Measurements from ENCODE around the gene IL17A. TPM values are rescaled to one million over a fixed set of nuclear protein-coding genes. Genes with fewer than 3 reads are reported as not detected.

The IL17A gene
- total RNA-seq, result not detected
- long read RNA-seq, result 0 reads

- DNase-seq (ENCODE audit: missing footprints) (no peak), ATAC-seq (no peak)
- intact Hi-C loops (cut with DNase I), result no loop called here
Measured at GRCh38 chr6:52186075-52186474, at the start of gene IL17A. Gene IL17A (plus strand): TSS chr6:52186375. CDS start chr6:52186432, 57 bp downstream.

GRCh38 chr6:52136934-52137467, 49.2 kb upstream of the IL17A start:
- intact Hi-C loops (cut with DNase I), result no loop called here
- DNase-seq (ENCODE audit: missing footprints) (no peak), ATAC-seq (no peak)

GRCh38 chr6:52138284-52138683, 47.9 kb upstream of the IL17A start:
- no peak for DNase-seq (ENCODE audit: missing footprints)
- ATAC-seq, result no peak
- intact Hi-C loops (cut with DNase I), result no loop called here

- intact Hi-C loops (cut with DNase I), result no loop called here
- ATAC-seq, result no peak
- DNase-seq (ENCODE audit: missing footprints), result no peak
Measured at GRCh38 chr6:52139985-52140680, 46.0 kb upstream of the IL17A start.

- DNase-seq (ENCODE audit: missing footprints), result no peak
- ATAC-seq, result no peak
- intact Hi-C loops (cut with DNase I), result no loop called here
Measured at GRCh38 chr6:52141596-52141995, 44.6 kb upstream of the IL17A start.

GRCh38 chr6:52142556-52142955, 43.6 kb upstream of the IL17A start:
- intact Hi-C loops (cut with DNase I), result no loop called here
- DNase-seq (ENCODE audit: missing footprints) (no peak), ATAC-seq (no peak)

- intact Hi-C loops (cut with DNase I), result no loop called here
- no peak for ATAC-seq
- DNase-seq (ENCODE audit: missing footprints), result no peak
Measured at GRCh38 chr6:52143551-52143950, 42.6 kb upstream of the IL17A start.

- ATAC-seq, result no peak
- peak; percentile 54 for DNase-seq (ENCODE audit: missing footprints)
Measured at GRCh38 chr6:52144196-52145076, 41.7 kb upstream of the IL17A start.

GRCh38 chr6:52146851-52147445, 39.2 kb upstream of the IL17A start:
- no peak for ATAC-seq
- intact Hi-C loops (cut with DNase I), result no loop called here
- no peak for DNase-seq (ENCODE audit: missing footprints)

More at GRCh38 chr6:52144196-52145076, 41.7 kb upstream of the IL17A start:
- intact Hi-C loops (cut with DNase I), result no loop called here

- DNase-seq (ENCODE audit: missing footprints) (no peak), ATAC-seq (no peak)
- intact Hi-C loops (cut with DNase I), result no loop called here
Measured at GRCh38 chr6:52149076-52149475, 37.1 kb upstream of the IL17A start.

- intact Hi-C loops (cut with DNase I), result no loop called here
- ATAC-seq (no peak), DNase-seq (ENCODE audit: missing footprints) (no peak)
Measured at GRCh38 chr6:52149949-52150348, 36.2 kb upstream of the IL17A start.

GRCh38 chr6:52152070-52152423, 34.1 kb upstream of the IL17A start:
- DNase-seq (ENCODE audit: missing footprints), result no peak
- ATAC-seq, result no peak
- intact Hi-C loops (cut with DNase I), result no loop called here

- intact Hi-C loops (cut with DNase I), result no loop called here
- ATAC-seq (no peak), DNase-seq (ENCODE audit: missing footprints) (no peak)
Measured at GRCh38 chr6:52152711-52153160, 33.4 kb upstream of the IL17A start.

- DNase-seq (ENCODE audit: missing footprints), result no peak
- ATAC-seq, result no peak
- intact Hi-C loops (cut with DNase I), result no loop called here
Measured at GRCh38 chr6:52154381-52154780, 31.8 kb upstream of the IL17A start.

- ATAC-seq (no peak), DNase-seq (ENCODE audit: missing footprints) (no peak)
- intact Hi-C loops (cut with DNase I), result no loop called here
Measured at GRCh38 chr6:52155791-52156576, 30.2 kb upstream of the IL17A start.

- DNase-seq (ENCODE audit: missing footprints) (no peak), ATAC-seq (no peak)
- intact Hi-C loops (cut with DNase I), result no loop called here
Measured at GRCh38 chr6:52157301-52157941, 28.8 kb upstream of the IL17A start.

GRCh38 chr6:52160472-52161104, 25.6 kb upstream of the IL17A start:
- DNase-seq (ENCODE audit: missing footprints), result no peak
- intact Hi-C loops (cut with DNase I), result loop anchor here (5.0 kb wide), 1 partner anchor 72 kb away; no protein-coding TSS in a partner anchor
- no peak for ATAC-seq
